HCT116 (cell line): ENCODE measurements around the gene SUMO4. TPM values are rescaled to one million over a fixed set of nuclear protein-coding genes. Genes with fewer than 3 reads are reported as not detected.

Experiments
- ATAC-seq: fragments of 200-7000 bp; cut with Tn5 transposase; 2 replicates; pipeline ENCODE4 v1.9.1; 2020; ENCODE audit warnings: mild to moderate bottlenecking, moderate library complexity
- Bru-seq: library from RNA; stranded (reverse); fragments of 400-500 nt; gene quantifications from one replicate; lab custom pipeline; 2021; lab: Mats Ljungman, UMichigan
- BruChase-seq, 2 experiments: library from RNA; stranded (reverse); fragments of 400-500 nt; gene quantifications; one replicate each; lab custom pipeline; 2021; lab: Mats Ljungman, UMichigan
- BruUV-seq: library from RNA; stranded (reverse); fragments of 400-500 nt; replicated peaks from 2 replicates; lab custom pipeline; 2021; lab: Mats Ljungman, UMichigan
- CTCF ChIA-PET: fragments of 300-600 bp; sonication (Branson Sonifier 250); formaldehyde crosslinking; loops from one replicate; lab custom pipeline; 2021; ENCODE audit warnings: antibody characterized with exemption; lab: Charles Lee
- POLR2A ChIA-PET: fragments of 300-600, 350-600 bp; sonication (Branson Sonifier 250); formaldehyde crosslinking; loops from one replicate; lab custom pipeline; 2021; ENCODE audit warnings: antibody characterized with exemption; lab: Charles Lee
- RAD21 ChIA-PET, 2 experiments: fragments of 300-600 bp; sonication (Branson Sonifier 250); formaldehyde crosslinking; loops; one replicate each; lab custom pipeline; 2023; ENCODE audit warnings: low total read pairs in 2 of 2; ENCODE audit not compliant: uncharacterized antibody in 2 of 2, unreplicated experiment in 2 of 2, low non-redundant PET in 1 of 2; lab: Charles Lee
- DNase-seq: peaks from one replicate; pipeline ENCODE4 v3.0.0-alpha.2; 2010; ENCODE audit warnings: low read depth, low spot score
- H2AFZ ChIP-seq: fragments of 200-600 bp; shearing (Covaris generic), sonication (generic); 2 replicates; pipeline ENCODE4 v1.6.1; 2017; ENCODE audit warnings: low read depth, mixed run types, mixed read lengths, antibody characterized with exemption, low read length; ENCODE audit not compliant: poor library complexity, severe bottlenecking
- H3K27ac ChIP-seq: 2 replicates; pipeline ENCODE4 v1.5.1; 2012; ENCODE audit warnings: low read depth, low read length
- H3K27me3 ChIP-seq: fragments of 200-600 bp; sonication (generic); 2 replicates; pipeline ENCODE4 v1.6.1; 2016; ENCODE audit warnings: mixed run types, low read length, mixed read lengths; ENCODE audit not compliant: insufficient read depth
- H3K36me3 ChIP-seq, 2 experiments: fragments of 200-500 bp in 1 of 2; fragments of 200-600 bp in 1 of 2; sonication (Bioruptor generic) in 1 of 2; sonication (generic) in 1 of 2; 2 replicates each; pipeline versions ENCODE4 v1.5.1 to v1.6.1; 2014 to 2016; ENCODE audit warnings: low read length in 2 of 2, inconsistent platforms in 1 of 2, mixed read lengths in 1 of 2, mixed run types in 1 of 2; ENCODE audit not compliant: insufficient read depth in 2 of 2, control insufficient read depth in 1 of 2
- H3K4me1 ChIP-seq, 2 experiments: fragments of 200-600 bp in 1 of 2; sonication (generic) in 1 of 2; 2 replicates each; pipeline versions ENCODE4 v1.5.1 to v1.6.1; 2012 to 2017; ENCODE audit warnings: low read length in 2 of 2, inconsistent platforms in 1 of 2, mild to moderate bottlenecking in 1 of 2, mixed read lengths in 1 of 2, mixed run types in 1 of 2, moderate library complexity in 1 of 2; ENCODE audit not compliant: insufficient read depth in 2 of 2, control insufficient read depth in 1 of 2
- H3K4me2 ChIP-seq: fragments of 200-600 bp; sonication (generic); 2 replicates; pipeline ENCODE4 v1.6.1; 2017; ENCODE audit warnings: mixed run types, low read length, mixed read lengths
- H3K4me3 ChIP-seq, 2 experiments: fragments of 200-600 bp in 1 of 2; sonication (generic) in 1 of 2; replicated peaks in 1 of 2; 2 replicates each; pipeline ENCODE4 v1.5.1; 2011 to 2016; ENCODE audit warnings: low read length in 2 of 2, control low read depth in 1 of 2, low read depth in 1 of 2, mild to moderate bottlenecking in 1 of 2, mixed read lengths in 1 of 2, mixed run types in 1 of 2
- H3K79me2 ChIP-seq: fragments of 200-600 bp; sonication (generic); 2 replicates; pipeline ENCODE4 v1.6.1; 2017; ENCODE audit warnings: mild to moderate bottlenecking, mixed run types, low read length, moderate library complexity, mixed read lengths; ENCODE audit not compliant: insufficient read depth
- H3K9ac ChIP-seq: fragments of 200-600 bp; sonication (generic); 2 replicates; pipeline ENCODE4 v1.6.1; 2016; ENCODE audit warnings: low read length, mixed read lengths
- H3K9me2 ChIP-seq: fragments of 200-600 bp; sonication (generic), shearing (Covaris generic); 2 replicates; pipeline ENCODE4 v1.6.1; 2017; ENCODE audit warnings: mixed run types, mild to moderate bottlenecking, moderate library complexity; ENCODE audit not compliant: insufficient read depth
- H3K9me3 ChIP-seq, 2 experiments: fragments of 200-500 bp in 1 of 2; fragments of 200-600 bp in 1 of 2; sonication (Bioruptor generic) in 1 of 2; sonication (generic) in 1 of 2; 2 replicates each; pipeline ENCODE4 v1.6.1; 2014 to 2017; ENCODE audit warnings: low read length in 2 of 2, mixed read lengths in 2 of 2, inconsistent platforms in 1 of 2, low read depth in 1 of 2, mild to moderate bottlenecking in 1 of 2, mixed run types in 1 of 2, moderate library complexity in 1 of 2; ENCODE audit not compliant: control insufficient read depth in 1 of 2, insufficient read depth in 1 of 2
- H4K20me1 ChIP-seq: fragments of 200-600 bp; sonication (generic), shearing (Covaris generic); 2 replicates; pipeline ENCODE4 v1.6.1; 2017; ENCODE audit warnings: mixed run types, mild to moderate bottlenecking, moderate library complexity; ENCODE audit not compliant: insufficient read depth
- CTCF ChIP-seq, 3 experiments: fragments of 200-600 bp in 1 of 3; sonication (generic) in 1 of 3; IDR thresholded peaks in 2 of 3; conservative IDR thresholded peaks in 1 of 3; 2 replicates each; pipeline ENCODE4 v1.5.1; 2012 to 2017; ENCODE audit warnings: low read depth in 2 of 3, low read length in 2 of 3, antibody characterized with exemption in 1 of 3, borderline replicate concordance in 1 of 3, control low read depth in 1 of 3, mild to moderate bottlenecking in 1 of 3, mixed read lengths in 1 of 3, mixed run types in 1 of 3, moderate library complexity in 1 of 3; ENCODE audit not compliant: insufficient read depth in 1 of 3
- EGR1 ChIP-seq: IDR thresholded peaks from 2 replicates; pipeline ENCODE4 v1.6.1; 2012; ENCODE audit warnings: low read depth
- EZH2 ChIP-seq: fragments of 200-600 bp; sonication (generic); IDR thresholded peaks from 2 replicates; pipeline ENCODE4 v1.6.1; 2017; ENCODE audit warnings: antibody characterized with exemption, mixed run types
- EZH2phosphoT487 ChIP-seq: fragments of 200-600 bp; IDR thresholded peaks from 2 replicates; pipeline ENCODE4 v1.6.1; 2018; ENCODE audit warnings: antibody characterized with exemption, borderline replicate concordance
- FOSL1 ChIP-seq: IDR thresholded peaks from 2 replicates; pipeline ENCODE4 v1.6.1; 2012; ENCODE audit warnings: low read depth
- JUND ChIP-seq: IDR thresholded peaks from 2 replicates; pipeline ENCODE4 v1.6.1; 2012
- POLR2AphosphoS5 ChIP-seq: IDR thresholded peaks from 2 replicates; pipeline ENCODE4 v1.6.1; 2011; ENCODE audit warnings: mild to moderate bottlenecking, low read depth, low read length, moderate library complexity
- RAD21 ChIP-seq: IDR thresholded peaks from 2 replicates; pipeline ENCODE4 v1.6.1; 2012; ENCODE audit warnings: low read depth, mild to moderate bottlenecking
- REST ChIP-seq: IDR thresholded peaks from 2 replicates; pipeline ENCODE4 v1.6.1; 2012; ENCODE audit warnings: low read depth
- SIN3A ChIP-seq: IDR thresholded peaks from 2 replicates; pipeline ENCODE4 v1.6.1; 2012; ENCODE audit warnings: low read depth
- SP1 ChIP-seq: IDR thresholded peaks from 2 replicates; pipeline ENCODE4 v1.6.1; 2012; ENCODE audit warnings: low read depth
- ZNF274 ChIP-seq: fragments of 200-500 bp; sonication (Bioruptor generic); IDR thresholded peaks from 2 replicates; pipeline ENCODE4 v1.6.1; 2014; ENCODE audit warnings: mild to moderate bottlenecking, low read depth, low read length, inconsistent platforms
- intact Hi-C: fragments of 100-400 bp; cut with micrococcal nuclease; formaldehyde crosslinking; loops from 2 replicates; pipeline ENCODE4 v1.10.0; 2022
- long read RNA-seq: library from polyadenylated mRNA; unstranded; transcript quantifications from one replicate; pipeline ENCODE4 v2.0.0, GENCODE V29; 2021; ENCODE audit not compliant: unreplicated experiment
- polyA plus RNA-seq: library from polyadenylated mRNA; unstranded; fragments of >200 nt; gene quantifications from 2 replicates; pipeline ENCODE4 v1.2.1, GENCODE V29; 2012; ENCODE audit warnings: missing spikeins
- total RNA-seq: library from RNA; stranded (reverse); gene quantifications from one replicate; pipeline ENCODE4 v1.2.1, GENCODE V29; 2021; ENCODE audit not compliant: unreplicated experiment

SUMO4 gene
- 1.6 TPM for total RNA-seq
- polyA plus RNA-seq, result 0.10 and 0.12 TPM in 2 replicates
- Bru-seq, nascent RNA, result percentile 93 among the genes with signal in this experiment
- BruChase-seq, experiment 1, labeled RNA remaining after a 6-hour chase, result percentile 57 among the genes with signal in this experiment
- percentile 63 among the genes with signal in this experiment for BruChase-seq, experiment 2, labeled RNA remaining after a 2-hour chase
- long read RNA-seq, result 0 reads

- Histone ChIP-seq H3K27me3 (no peaks in the 10 kb centered on the region), H3K4me2 (no peak within 1 kb of the TSS), H4K20me1 (no peaks in the 10 kb centered on the region), H3K79me2 (peaks cover 9% of the 10 kb centered on the region; the same call in 1 of the 2 replicates), H3K36me3 (peaks cover 15 to 31% of the 10 kb centered on the region in 2 experiments), H3K9me3 (no peaks in the 10 kb centered on the region), H3K9ac (no peak within 1 kb of the TSS), H3K9me2 (no peaks in the 10 kb centered on the region), H3K27ac (no peak within 1 kb of the TSS), H3K4me1 (no peaks in the 10 kb centered on the region), H3K4me3 (no peak within 1 kb of the TSS), H2AFZ (no peak within 1 kb of the TSS)
- POLR2A ChIA-PET, result no interaction called here
- no TSS peak for BruUV-seq
- CTCF ChIA-PET, result no interaction called here
- RAD21 ChIA-PET, result interaction anchor here in 1 of 2 experiments (0.6 kb wide), 1 partner anchor 29 kb away, joined by 4 read pairs; no protein-coding TSS in a partner anchor
- intact Hi-C loops, result no loop called here
- TF ChIP-seq ZNF274 (no peak), EZH2 (no peak), EZH2phosphoT487 (no peak), EGR1 (no peak), SP1 (no peak), POLR2AphosphoS5 (no peak), RAD21 (no peak)
- ATAC-seq (no peak), DNase-seq (no peak)
Measured at GRCh38 chr6:149400050-149400449, at the start of gene SUMO4. Gene SUMO4, plus strand, starts transcription at chr6:149400262. Its CDS starts 130 bp downstream, at chr6:149400392.

- CTCF ChIA-PET, result no interaction called here
- no peaks in the 10 kb centered on the region for H3K36me3 ChIP-seq
- BruUV-seq, result no TSS peak
- no peak overlapping the region for H3K4me2 ChIP-seq
- no peak overlapping the region for H3K9ac ChIP-seq
- no peaks in the 10 kb centered on the region for H3K4me1 ChIP-seq
- H3K9me2 ChIP-seq, result no peaks in the 10 kb centered on the region
- DNase-seq, result no peak
- H3K9me3 ChIP-seq, result no peaks in the 10 kb centered on the region
- TF ChIP-seq POLR2AphosphoS5 (no peak), SP1 (no peak), EZH2phosphoT487 (no peak), ZNF274 (no peak), REST (no peak), SIN3A (no peak), EGR1 (no peak), CTCF (IDR thresholded peaks at IDR 0.05 in 2 of 3, conservative IDR thresholded peaks at IDR 0.05 in 1 of 3; ENCODE audit: borderline replicate concordance in 1 of 3, insufficient read depth in 1 of 3, low read depth in 2 of 3, low read length in 2 of 3) (no peak), JUND (no peak), RAD21 (no peak), FOSL1 (no peak)
- TF ChIP-seq, all 23 proteins: peak for 0
- Histone ChIP-seq H3K27me3 (no peaks in the 10 kb centered on the region), H2AFZ (no peak overlapping the region), H3K4me3 (no peak overlapping the region), H4K20me1 (no peaks in the 10 kb centered on the region), H3K79me2 (peaks cover 85% of the 10 kb centered on the region), H3K27ac (no peak overlapping the region)
- ChIA-PET POLR2A (no interaction called here), RAD21 (no interaction called here)
- no peak for ATAC-seq
- intact Hi-C loops, result no loop called here
Measured at GRCh38 chr6:149354009-149354408, 46.1 kb upstream of the SUMO4 start.
